HepG2 (cell line): Measurements from ENCODE around the gene SMYD1. TPM values are rescaled to one million over a fixed set of nuclear protein-coding genes. Genes with fewer than 3 reads are reported as not detected.
A peak's percentile ranks its signal among the peaks of the same experiment; 100 is the strongest.

Source experiments
- ATF7 ChIP-seq, 2 experiments: fragments of 450-650 bp in 1 of 2; sonication (generic) in 1 of 2; formaldehyde crosslinking in 1 of 2; IDR thresholded peaks; 2 replicates each; pipeline versions ENCODE4 v1.4.0 to v1.6.1; 2016 to 2020; ENCODE audit warnings: antibody characterized with exemption in 1 of 2, mild to moderate bottlenecking in 1 of 2, missing genetic modification reagents in 1 of 2
- BCL6 ChIP-seq: IDR thresholded peaks from 2 replicates; pipeline ENCODE4 v1.6.1; 2016; ENCODE audit warnings: missing genetic modification reagents, missing compliant biosample characterization
- BORCS8-MEF2B ChIP-seq: sonication (generic); formaldehyde crosslinking; IDR thresholded peaks from 2 replicates; pipeline ENCODE4 v1.8.0; 2022; ENCODE audit warnings: mild to moderate bottlenecking, missing genetic modification reagents
- DNMT1 ChIP-seq: sonication (generic); formaldehyde crosslinking; IDR thresholded peaks from 2 replicates; pipeline ENCODE4 v1.5.1; 2020; ENCODE audit warnings: mild to moderate bottlenecking, missing genetic modification reagents
- FOSL2 ChIP-seq: sonication (generic); formaldehyde crosslinking; IDR thresholded peaks from 2 replicates; pipeline ENCODE4 v1.4.0; 2020; ENCODE audit warnings: missing genetic modification reagents
- GTF3A ChIP-seq: sonication (generic); formaldehyde crosslinking; conservative IDR thresholded peaks from 2 replicates; pipeline ENCODE4 v1.4.0; 2020; ENCODE audit warnings: mild to moderate bottlenecking, missing genetic modification reagents
- MAFK ChIP-seq, 2 experiments: IDR thresholded peaks in 1 of 2; conservative IDR thresholded peaks in 1 of 2; 2 replicates each; pipeline ENCODE4 v1.6.1; 2011; ENCODE audit warnings: improper control_type of control experiment in 2 of 2, low read length in 2 of 2
- MED8 ChIP-seq: sonication (generic); formaldehyde crosslinking; IDR thresholded peaks from 2 replicates; pipeline ENCODE4 v1.8.1; 2023; ENCODE audit warnings: mild to moderate bottlenecking, missing genetic modification reagents; ENCODE audit not compliant: insufficient replicate concordance
- MLLT10 ChIP-seq: sonication (generic); formaldehyde crosslinking; IDR thresholded peaks from 2 replicates; pipeline ENCODE4 v1.4.0; 2020; ENCODE audit warnings: missing genetic modification reagents
- NR2F2 ChIP-seq: IDR thresholded peaks from 2 replicates; pipeline ENCODE4 v1.6.1; 2012; ENCODE audit warnings: low read depth, inconsistent platforms, borderline replicate concordance
- POLR2G ChIP-seq: fragments of 200-400 bp; formaldehyde crosslinking; IDR thresholded peaks from 2 replicates; pipeline ENCODE4 v1.6.1; 2018; ENCODE audit warnings: mild to moderate bottlenecking, low read depth, low read length, moderate library complexity
- SKI ChIP-seq: fragments of 450-650 bp; IDR thresholded peaks from one replicate; pipeline ENCODE4 v1.6.1; 2018; ENCODE audit warnings: mild to moderate bottlenecking; ENCODE audit not compliant: partially characterized antibody
- ZBTB38 ChIP-seq: sonication (generic); formaldehyde crosslinking; IDR thresholded peaks from 2 replicates; pipeline ENCODE4 v1.5.1; 2020; ENCODE audit warnings: mild to moderate bottlenecking, missing genetic modification reagents
- ZFP1 ChIP-seq: IDR thresholded peaks from 2 replicates; pipeline ENCODE4 v1.6.1; 2016
- ZNF20 ChIP-seq: sonication (generic); formaldehyde crosslinking; IDR thresholded peaks from 2 replicates; pipeline ENCODE4 v1.4.0; 2020; ENCODE audit warnings: mild to moderate bottlenecking, moderate library complexity, missing genetic modification reagents
- ZNF333 ChIP-seq: sonication (generic); formaldehyde crosslinking; IDR thresholded peaks from 2 replicates; pipeline ENCODE4 v1.4.0; 2020; ENCODE audit warnings: mild to moderate bottlenecking, missing genetic modification reagents, borderline replicate concordance
- ZNF337 ChIP-seq: sonication (generic); formaldehyde crosslinking; IDR thresholded peaks from 2 replicates; pipeline ENCODE4 v1.5.1; 2020; ENCODE audit warnings: missing genetic modification reagents, low read depth, mild to moderate bottlenecking, borderline replicate concordance
- ZNF451 ChIP-seq: sonication (generic); formaldehyde crosslinking; IDR thresholded peaks from 2 replicates; pipeline ENCODE4 v1.5.0; 2020; ENCODE audit warnings: mild to moderate bottlenecking, missing genetic modification reagents
- ZNF614 ChIP-seq: IDR thresholded peaks from 2 replicates; pipeline ENCODE4 v1.6.1; 2018; ENCODE audit warnings: missing biosample characterization, missing genetic modification reagents, inconsistent platforms, borderline replicate concordance
- ZNF629 ChIP-seq: sonication (generic); formaldehyde crosslinking; conservative IDR thresholded peaks from 2 replicates; pipeline ENCODE4 v1.5.0; 2020; ENCODE audit warnings: missing genetic modification reagents
- ZNF672 ChIP-seq: sonication (generic); formaldehyde crosslinking; IDR thresholded peaks from 2 replicates; pipeline ENCODE4 v1.8.1; 2022; ENCODE audit warnings: missing genetic modification reagents
- ZNF772 ChIP-seq: sonication (generic); formaldehyde crosslinking; IDR thresholded peaks from 2 replicates; pipeline ENCODE4 v1.5.0; 2020; ENCODE audit warnings: mild to moderate bottlenecking, missing genetic modification reagents
- ZNF891 ChIP-seq: sonication (generic); formaldehyde crosslinking; IDR thresholded peaks from 2 replicates; pipeline ENCODE4 v1.5.0; 2020; ENCODE audit warnings: mild to moderate bottlenecking, missing genetic modification reagents
- polyA plus RNA-seq, 8 experiments: library from polyadenylated mRNA; depleted of rRNA in 3 of 8; stranded (reverse) in 7 of 8; unstranded in 1 of 8; fragments of >200 nt; fragmentation: Illumina TruSeq in 4 of 8; extraction: Trizol in 4 of 8; gene quantifications; 2 replicates each; pipeline versions ENCODE4 v1.2.1 to v1.2.3, GENCODE V29; 2011 to 2016; ENCODE audit warnings: low read depth in 4 of 8, missing spikeins in 1 of 8, mixed read lengths in 1 of 8; ENCODE audit not compliant: insufficient read depth in 1 of 8
- total RNA-seq, 5 experiments: library from RNA; depleted of rRNA; stranded (reverse); fragments of >200 nt; fragmentation: Illumina TruSeq; extraction: Trizol; gene quantifications; 2 replicates each; pipeline ENCODE4 v1.2.3, GENCODE V29; 2016; ENCODE audit warnings: low read depth in 1 of 5
- TF ChIP-seq, protein P1 (sequence below): IDR thresholded peaks from 2 replicates; pipeline ENCODE4 v1.6.1; 2016; ENCODE audit warnings: low read depth
- TF ChIP-seq, protein P2 (sequence below): sonication (generic); formaldehyde crosslinking; IDR thresholded peaks from 2 replicates; pipeline ENCODE4 v1.4.0; 2020; ENCODE audit warnings: mild to moderate bottlenecking, missing genetic modification reagents
- TF ChIP-seq, protein P3 (sequence below): sonication (generic); formaldehyde crosslinking; IDR thresholded peaks from 2 replicates; pipeline ENCODE4 v1.4.0; 2020; ENCODE audit warnings: missing genetic modification reagents
- TF ChIP-seq, protein P4 (sequence below): sonication (generic); formaldehyde crosslinking; IDR thresholded peaks from 2 replicates; pipeline ENCODE4 v1.5.0; 2020; ENCODE audit warnings: missing genetic modification reagents, mild to moderate bottlenecking, borderline replicate concordance

The SMYD1 gene
- total and polyA plus RNA-seq, 2 of the 13 experiments (the other 11 are each of a cell fraction or from before 2014, with no cell fraction given): not detected

DNA sequence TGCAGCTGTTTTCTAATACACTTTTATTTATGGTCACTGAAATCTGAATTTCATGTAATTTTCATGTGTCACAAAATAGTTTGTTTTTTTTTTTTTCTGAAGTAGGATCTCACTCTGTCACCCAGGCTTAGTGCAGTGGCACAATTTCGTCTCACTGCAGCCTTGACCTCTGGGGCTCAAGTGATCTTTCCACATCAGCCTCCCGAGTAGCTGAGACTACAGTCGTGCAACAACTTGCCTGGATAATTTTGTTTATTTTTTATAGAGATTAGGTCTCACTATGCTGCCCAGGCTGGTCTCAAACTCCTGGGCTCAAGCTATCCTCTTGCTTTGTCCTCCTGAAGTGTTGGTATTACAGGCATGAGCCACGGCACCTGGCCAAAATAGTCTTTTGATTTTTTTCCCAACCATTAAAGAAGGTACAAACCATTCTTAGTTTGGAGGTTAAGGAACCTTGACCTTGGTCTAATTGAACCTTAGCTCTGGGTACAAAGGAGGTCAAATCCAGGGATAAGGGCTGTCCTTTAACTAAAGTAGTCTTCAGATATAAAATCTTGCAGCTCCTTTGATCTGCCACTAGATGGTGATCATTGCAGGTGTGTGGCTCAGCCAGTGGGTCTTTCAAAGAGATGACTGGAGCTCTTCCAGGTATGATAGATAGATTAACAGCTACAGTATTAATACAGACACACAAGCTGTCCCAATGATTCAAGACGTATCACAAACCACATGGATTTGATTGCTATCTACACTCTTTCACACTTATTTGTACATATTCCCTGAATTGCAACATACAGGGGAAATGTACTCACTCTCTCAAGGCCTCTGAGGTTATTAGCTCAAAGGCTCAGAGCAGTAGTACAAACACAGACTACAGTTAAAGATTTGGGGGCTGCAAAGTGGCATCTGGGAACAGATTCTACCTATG is 7.4 kb upstream of the SMYD1 start (continued):
- TF ChIP-seq, protein P1, sequence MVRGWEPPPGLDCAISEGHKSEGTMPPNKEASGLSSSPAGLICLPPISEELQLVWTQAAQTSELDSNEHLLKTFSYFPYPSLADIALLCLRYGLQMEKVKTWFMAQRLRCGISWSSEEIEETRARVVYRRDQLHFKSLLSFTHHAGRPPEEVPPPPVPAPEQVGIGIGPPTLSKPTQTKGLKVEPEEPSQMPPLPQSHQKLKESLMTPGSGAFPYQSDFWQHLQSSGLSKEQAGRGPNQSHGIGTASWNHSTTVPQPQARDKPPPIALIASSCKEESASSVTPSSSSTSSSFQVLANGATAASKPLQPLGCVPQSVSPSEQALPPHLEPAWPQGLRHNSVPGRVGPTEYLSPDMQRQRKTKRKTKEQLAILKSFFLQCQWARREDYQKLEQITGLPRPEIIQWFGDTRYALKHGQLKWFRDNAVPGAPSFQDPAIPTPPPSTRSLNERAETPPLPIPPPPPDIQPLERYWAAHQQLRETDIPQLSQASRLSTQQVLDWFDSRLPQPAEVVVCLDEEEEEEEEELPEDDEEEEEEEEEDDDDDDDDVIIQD (CRISPR knock-in tag): no peak
- TF ChIP-seq ZNF337 (CRISPR knock-in tag): no peak
- TF ChIP-seq DNMT1 (CRISPR knock-in tag): no peak
- no peak for TF ChIP-seq MAFK (conservative IDR thresholded peaks at IDR 0.05 in 1 of 2, IDR thresholded peaks at IDR 0.05 in 1 of 2; ENCODE audit: low read length in 2 of 2)
- no peak for TF ChIP-seq ZBTB38 (CRISPR knock-in tag)
- no peak for TF ChIP-seq POLR2G
- no peak for TF ChIP-seq ZNF891
- TF ChIP-seq, protein P2, sequence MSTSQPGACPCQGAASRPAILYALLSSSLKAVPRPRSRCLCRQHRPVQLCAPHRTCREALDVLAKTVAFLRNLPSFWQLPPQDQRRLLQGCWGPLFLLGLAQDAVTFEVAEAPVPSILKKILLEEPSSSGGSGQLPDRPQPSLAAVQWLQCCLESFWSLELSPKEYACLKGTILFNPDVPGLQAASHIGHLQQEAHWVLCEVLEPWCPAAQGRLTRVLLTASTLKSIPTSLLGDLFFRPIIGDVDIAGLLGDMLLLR (CRISPR knock-in tag): no peak
- no peak for TF ChIP-seq GTF3A
- 0 out of 2 replicates have a peak, but pooled peaks have one; percentile 5 for TF ChIP-seq FOSL2 (CRISPR knock-in tag)
- TF ChIP-seq MLLT10: no peak
- no peak for TF ChIP-seq ZNF451 (CRISPR knock-in tag)
- TF ChIP-seq, protein P3, sequence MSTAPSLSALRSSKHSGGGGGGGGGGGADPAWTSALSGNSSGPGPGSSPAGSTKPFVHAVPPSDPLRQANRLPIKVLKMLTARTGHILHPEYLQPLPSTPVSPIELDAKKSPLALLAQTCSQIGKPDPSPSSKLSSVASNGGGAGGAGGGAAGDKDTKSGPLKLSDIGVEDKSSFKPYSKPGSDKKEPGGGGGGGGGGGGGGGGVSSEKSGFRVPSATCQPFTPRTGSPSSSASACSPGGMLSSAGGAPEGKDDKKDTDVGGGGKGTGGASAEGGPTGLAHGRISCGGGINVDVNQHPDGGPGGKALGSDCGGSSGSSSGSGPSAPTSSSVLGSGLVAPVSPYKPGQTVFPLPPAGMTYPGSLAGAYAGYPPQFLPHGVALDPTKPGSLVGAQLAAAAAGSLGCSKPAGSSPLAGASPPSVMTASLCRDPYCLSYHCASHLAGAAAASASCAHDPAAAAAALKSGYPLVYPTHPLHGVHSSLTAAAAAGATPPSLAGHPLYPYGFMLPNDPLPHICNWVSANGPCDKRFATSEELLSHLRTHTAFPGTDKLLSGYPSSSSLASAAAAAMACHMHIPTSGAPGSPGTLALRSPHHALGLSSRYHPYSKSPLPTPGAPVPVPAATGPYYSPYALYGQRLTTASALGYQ (CRISPR knock-in tag): no peak
- no peak for TF ChIP-seq MED8
- TF ChIP-seq ZNF772: no peak
- TF ChIP-seq ZNF20 (CRISPR knock-in tag): no peak
- TF ChIP-seq ZNF672 (CRISPR knock-in tag): no peak
- peak; percentile 44; the same call in 1 of the 2 replicates for TF ChIP-seq ZFP1 (CRISPR knock-in tag)
- no peak for TF ChIP-seq SKI
- no peak for TF ChIP-seq ATF7 (IDR thresholded peaks at IDR 0.05)
- no peak for TF ChIP-seq ATF7 (CRISPR knock-in tag; IDR thresholded peaks at IDR 0.05)
- TF ChIP-seq BCL6: peak; percentile 37; the same call in 1 of the 2 replicates
- TF ChIP-seq NR2F2: peak; percentile 49
- TF ChIP-seq ZNF614 (CRISPR knock-in tag): no peak
- no peak for TF ChIP-seq ZNF333
- TF ChIP-seq ZNF629: no peak
- TF ChIP-seq BORCS8-MEF2B (CRISPR knock-in tag): no peak
- TF ChIP-seq, protein P4, sequence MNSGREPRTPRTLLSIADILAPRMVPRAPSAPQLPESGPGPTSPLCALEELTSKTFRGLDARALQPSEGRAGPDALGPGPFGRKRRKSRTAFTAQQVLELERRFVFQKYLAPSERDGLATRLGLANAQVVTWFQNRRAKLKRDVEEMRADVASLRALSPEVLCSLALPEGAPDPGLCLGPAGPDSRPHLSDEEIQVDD (CRISPR knock-in tag): no peak
